Stimulated activated naive CD4-positive, alpha-beta T cell treated with Interleukin-2 at 50 U/mL for 16 hours (primary cell): ENCODE measurements around the gene LRRC36.
A peak's percentile ranks its signal among the peaks of the same experiment; 100 is the strongest.

Experiments
- DNase-seq: peaks from one replicate; lab custom pipeline; 2025; lab: John Stamatoyannopoulos, UW

The LRRC36 gene

GRCh38 chr16:67390816-67391423, 64.3 kb downstream of the LRRC36 start:
- no peak for DNase-seq

- DNase-seq = no peak
These were observed 65.0 kb downstream of the LRRC36 start for GRCh38 chr16:67391424-67392300.

GRCh38 chr16:67392301-67393059, 65.9 kb downstream of the LRRC36 start:
- no peak for DNase-seq

- DNase-seq = peak; percentile 7
These were observed 66.6 kb downstream of the LRRC36 start, which contains the start of gene TPPP3 for GRCh38 chr16:67393111-67393787. TPPP3 (minus strand) TSS chr16:67393498; CDS start chr16:67391111, 2,387 bp downstream.

GRCh38 chr16:67393788-67394154, 67.2 kb downstream of the LRRC36 start:
- no peak for DNase-seq

- DNase-seq = no peak
These were observed 67.8 kb downstream of the LRRC36 start for GRCh38 chr16:67394155-67395104.

GRCh38 chr16:67395105-67395457, 68.5 kb downstream of the LRRC36 start:
- DNase-seq = no peak

- DNase-seq = no peak
These were observed 69.0 kb downstream of the LRRC36 start for GRCh38 chr16:67395458-67396158.

GRCh38 chr16:67396159-67397035, 69.8 kb downstream of the LRRC36 start:
- no peak for DNase-seq

GRCh38 chr16:67397036-67397801, 70.6 kb downstream of the LRRC36 start:
- no peak for DNase-seq

GRCh38 chr16:67397812-67398545, 71.4 kb downstream of the LRRC36 start:
- DNase-seq = no peak

- no peak for DNase-seq
These were observed 72.1 kb downstream of the LRRC36 start for GRCh38 chr16:67398546-67399217.

GRCh38 chr16:67399218-67399733, 72.7 kb downstream of the LRRC36 start:
- peak; percentile 7 for DNase-seq

- DNase-seq = no peak
These were observed 73.4 kb downstream of the LRRC36 start for GRCh38 chr16:67399749-67400704.

- no peak for DNase-seq
These were observed 74.3 kb downstream of the LRRC36 start for GRCh38 chr16:67400901-67401300.
